ENCODE data around the gene ACCS.

DNA sequence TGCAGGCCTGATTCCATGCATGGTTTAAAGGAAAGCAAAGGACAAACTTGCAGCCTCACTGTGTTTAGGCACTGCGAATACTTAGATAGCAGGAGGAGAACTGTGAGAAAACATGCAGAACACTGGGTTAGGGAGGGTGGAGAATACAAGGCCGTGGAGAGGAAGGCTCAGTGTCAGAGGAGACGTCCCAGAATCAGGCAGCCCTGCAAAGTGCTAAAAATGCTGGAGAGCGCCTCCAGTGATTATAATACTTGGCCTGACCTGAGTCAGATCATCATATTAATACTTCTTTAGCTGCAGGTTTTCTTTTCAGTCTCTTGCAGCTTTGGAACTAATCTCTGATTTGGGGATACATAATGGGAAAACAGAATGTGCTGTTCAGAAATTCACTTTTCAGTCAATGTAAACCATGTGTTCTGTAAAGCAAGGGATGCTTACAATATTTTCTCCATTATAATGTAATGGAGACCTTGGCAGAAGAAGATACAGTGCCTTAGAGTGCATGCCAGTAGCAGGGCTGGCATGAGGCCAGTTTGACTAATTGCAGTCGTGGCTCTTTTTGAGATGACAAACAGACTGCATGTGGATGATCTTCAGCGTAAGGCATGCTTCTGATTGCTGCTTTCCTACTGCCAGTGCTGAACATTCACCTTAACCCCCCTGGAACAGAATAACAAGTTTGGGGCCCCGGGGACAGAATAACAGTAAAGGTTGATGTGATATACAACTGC, 46.2 kb downstream of the ACCS start:
- TF ChIP-seq, protein P1, sequence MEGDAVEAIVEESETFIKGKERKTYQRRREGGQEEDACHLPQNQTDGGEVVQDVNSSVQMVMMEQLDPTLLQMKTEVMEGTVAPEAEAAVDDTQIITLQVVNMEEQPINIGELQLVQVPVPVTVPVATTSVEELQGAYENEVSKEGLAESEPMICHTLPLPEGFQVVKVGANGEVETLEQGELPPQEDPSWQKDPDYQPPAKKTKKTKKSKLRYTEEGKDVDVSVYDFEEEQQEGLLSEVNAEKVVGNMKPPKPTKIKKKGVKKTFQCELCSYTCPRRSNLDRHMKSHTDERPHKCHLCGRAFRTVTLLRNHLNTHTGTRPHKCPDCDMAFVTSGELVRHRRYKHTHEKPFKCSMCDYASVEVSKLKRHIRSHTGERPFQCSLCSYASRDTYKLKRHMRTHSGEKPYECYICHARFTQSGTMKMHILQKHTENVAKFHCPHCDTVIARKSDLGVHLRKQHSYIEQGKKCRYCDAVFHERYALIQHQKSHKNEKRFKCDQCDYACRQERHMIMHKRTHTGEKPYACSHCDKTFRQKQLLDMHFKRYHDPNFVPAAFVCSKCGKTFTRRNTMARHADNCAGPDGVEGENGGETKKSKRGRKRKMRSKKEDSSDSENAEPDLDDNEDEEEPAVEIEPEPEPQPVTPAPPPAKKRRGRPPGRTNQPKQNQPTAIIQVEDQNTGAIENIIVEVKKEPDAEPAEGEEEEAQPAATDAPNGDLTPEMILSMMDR (IDR thresholded peaks at IDR 0.05; ENCODE audit: insufficient read depth, low read depth, low read length): no peak
- TF ChIP-seq EZH2 (IDR thresholded peaks at IDR 0.05; ENCODE audit: insufficient read depth, low read length): no peak
